WTC11 (cell line): ENCODE data around the gene PIGZ. TPM values are rescaled to one million over a fixed set of nuclear protein-coding genes. Genes with fewer than 3 reads are reported as not detected.

ENCODE experiments used
- ATAC-seq: fragments of 200-7000 bp; cut with Tn5 transposase; 2 replicates; pipeline ENCODE4 v1.10.0; 2021; ENCODE audit warnings: mild to moderate bottlenecking, moderate library complexity
- CTCF ChIA-PET: fragments of 300-600 bp; sonication (Branson Sonifier 250); formaldehyde crosslinking; loops from one replicate; lab custom pipeline; 2021; ENCODE audit warnings: antibody characterized with exemption; lab: Charles Lee
- POLR2A ChIA-PET: fragments of 350-600 bp; sonication (Branson Sonifier 250); formaldehyde crosslinking; loops from one replicate; lab custom pipeline; 2021; ENCODE audit warnings: antibody characterized with exemption; lab: Charles Lee
- DNase-seq: peaks from one replicate; pipeline ENCODE4 v3.0.0; 2021; ENCODE audit warnings: low spot score
- H3K27ac Mint-ChIP-seq: 2 replicates; pipeline ENCODE4 v1.8.0; 2021; ENCODE audit warnings: mixed read lengths
- H3K27me3 Mint-ChIP-seq: 2 replicates; pipeline ENCODE4 v1.8.0; 2021; ENCODE audit warnings: low read depth, mild to moderate bottlenecking, moderate library complexity, mixed read lengths
- H3K36me3 Mint-ChIP-seq: 2 replicates; pipeline ENCODE4 v1.8.0; 2021; ENCODE audit warnings: mixed read lengths
- H3K4me1 Mint-ChIP-seq: 2 replicates; pipeline ENCODE4 v1.8.0; 2022; ENCODE audit warnings: mixed read lengths
- H3K4me3 Mint-ChIP-seq: 2 replicates; pipeline ENCODE4 v1.8.0; 2021; ENCODE audit warnings: mild to moderate bottlenecking, moderate library complexity, mixed read lengths
- H3K9me3 Mint-ChIP-seq: 2 replicates; pipeline ENCODE4 v1.8.0; 2021; ENCODE audit warnings: mixed read lengths
- ATF2 ChIP-seq: sonication (generic); formaldehyde crosslinking; IDR thresholded peaks from 2 replicates; pipeline ENCODE4 v1.8.1; 2022; ENCODE audit warnings: low read depth, missing genetic modification reagents, borderline replicate concordance
- CBFB ChIP-seq: sonication (generic); formaldehyde crosslinking; IDR thresholded peaks from 2 replicates; pipeline ENCODE4 v1.8.1; 2022; ENCODE audit warnings: mild to moderate bottlenecking, low read depth, missing genetic modification reagents
- CREM ChIP-seq: sonication (generic); formaldehyde crosslinking; IDR thresholded peaks from 2 replicates; pipeline ENCODE4 v1.8.1; 2022; ENCODE audit warnings: mild to moderate bottlenecking, missing genetic modification reagents, moderate library complexity
- ERG ChIP-seq: fragments of 250-450 bp; sonication (Bioruptor Pico); IDR thresholded peaks from 2 replicates; pipeline ENCODE4 v1.8.0; 2021; ENCODE audit warnings: mild to moderate bottlenecking
- FOXP1 ChIP-seq: sonication (generic); formaldehyde crosslinking; IDR thresholded peaks from 2 replicates; pipeline ENCODE4 v1.8.0; 2022; ENCODE audit warnings: missing genetic modification reagents, mild to moderate bottlenecking, moderate library complexity, borderline replicate concordance
- GRHL2 ChIP-seq: fragments of 250-450 bp; sonication (Bioruptor Pico); IDR thresholded peaks from 2 replicates; pipeline ENCODE4 v1.8.0; 2022; ENCODE audit warnings: mild to moderate bottlenecking, moderate library complexity; ENCODE audit not compliant: insufficient replicate concordance, severe bottlenecking
- IRF2 ChIP-seq: sonication (generic); formaldehyde crosslinking; IDR thresholded peaks from 2 replicates; pipeline ENCODE4 v1.8.0; 2022; ENCODE audit warnings: low read depth, missing genetic modification reagents, borderline replicate concordance
- MXD4 ChIP-seq: fragments of 250-450 bp; sonication (Bioruptor Pico); IDR thresholded peaks from 2 replicates; pipeline ENCODE4 v1.8.0; 2021; ENCODE audit warnings: mild to moderate bottlenecking, moderate library complexity, borderline replicate concordance
- MYBL2 ChIP-seq: sonication (generic); formaldehyde crosslinking; IDR thresholded peaks from 2 replicates; pipeline ENCODE4 v1.8.1; 2023; ENCODE audit warnings: mild to moderate bottlenecking, moderate library complexity, missing genetic modification reagents
- NR2C2 ChIP-seq: sonication (generic); formaldehyde crosslinking; IDR thresholded peaks from 2 replicates; pipeline ENCODE4 v1.8.0; 2022; ENCODE audit warnings: mild to moderate bottlenecking, missing genetic modification reagents
- PREB ChIP-seq: sonication (generic); formaldehyde crosslinking; IDR thresholded peaks from 2 replicates; pipeline ENCODE4 v1.8.1; 2022; ENCODE audit warnings: mild to moderate bottlenecking, missing genetic modification reagents, moderate library complexity, borderline replicate concordance
- ZNF219 ChIP-seq: sonication (generic); formaldehyde crosslinking; IDR thresholded peaks from 2 replicates; pipeline ENCODE4 v1.8.0; 2023; ENCODE audit warnings: missing genetic modification reagents, mild to moderate bottlenecking, borderline replicate concordance
- ZNF317 ChIP-seq: sonication (generic); formaldehyde crosslinking; IDR thresholded peaks from 2 replicates; pipeline ENCODE4 v1.8.1; 2023; ENCODE audit warnings: low read depth, mild to moderate bottlenecking, moderate library complexity, missing genetic modification reagents, borderline replicate concordance
- ZNF425 ChIP-seq: fragments of 250-450 bp; sonication (Bioruptor Pico); conservative IDR thresholded peaks from 2 replicates; pipeline ENCODE4 v1.9.0; 2021; ENCODE audit warnings: mild to moderate bottlenecking
- total RNA-seq: library from RNA; stranded (reverse); gene quantifications from 3 replicates; pipeline ENCODE4 v1.2.3, GENCODE V29; 2021
- TF ChIP-seq, protein P1 (sequence below): sonication (generic); formaldehyde crosslinking; IDR thresholded peaks from 2 replicates; pipeline ENCODE4 v1.8.1; 2023; ENCODE audit warnings: mild to moderate bottlenecking, moderate library complexity, missing genetic modification reagents

Gene PIGZ
- total RNA-seq, 1 experiment from 2014 or later = 0.37 TPM

- no peak for TF ChIP-seq NR2C2 (CRISPR knock-in tag)
- TF ChIP-seq, protein P1, sequence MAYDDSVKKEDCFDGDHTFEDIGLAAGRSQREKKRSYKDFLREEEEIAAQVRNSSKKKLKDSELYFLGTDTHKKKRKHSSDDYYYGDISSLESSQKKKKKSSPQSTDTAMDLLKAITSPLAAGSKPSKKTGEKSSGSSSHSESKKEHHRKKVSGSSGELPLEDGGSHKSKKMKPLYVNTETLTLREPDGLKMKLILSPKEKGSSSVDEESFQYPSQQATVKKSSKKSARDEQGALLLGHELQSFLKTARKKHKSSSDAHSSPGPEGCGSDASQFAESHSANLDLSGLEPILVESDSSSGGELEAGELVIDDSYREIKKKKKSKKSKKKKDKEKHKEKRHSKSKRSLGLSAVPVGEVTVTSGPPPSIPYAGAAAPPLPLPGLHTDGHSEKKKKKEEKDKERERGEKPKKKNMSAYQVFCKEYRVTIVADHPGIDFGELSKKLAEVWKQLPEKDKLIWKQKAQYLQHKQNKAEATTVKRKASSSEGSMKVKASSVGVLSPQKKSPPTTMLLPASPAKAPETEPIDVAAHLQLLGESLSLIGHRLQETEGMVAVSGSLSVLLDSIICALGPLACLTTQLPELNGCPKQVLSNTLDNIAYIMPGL (CRISPR knock-in tag) = no peak
- TF ChIP-seq GRHL2 (CRISPR knock-in tag) = no peak
- no peak for TF ChIP-seq ZNF219 (CRISPR knock-in tag)
Observed at GRCh38 chr3:196931828-196932587, 36.6 kb downstream of the PIGZ start (continued).

GRCh38 chr3:196931157-196931556 lies 37.5 kb downstream of the PIGZ start:
- TF ChIP-seq CREM (CRISPR knock-in tag) = no peak
- TF ChIP-seq ERG = no peak
- no peak for TF ChIP-seq ZNF425 (CRISPR knock-in tag)
- no peak for TF ChIP-seq ATF2
- no peak for TF ChIP-seq MXD4
- TF ChIP-seq MYBL2 (CRISPR knock-in tag) = no peak
- TF ChIP-seq ZNF317 = no peak
- TF ChIP-seq FOXP1 (CRISPR knock-in tag) = no peak
- no peak overlapping the region for H3K4me3 Mint-ChIP-seq
- no peaks in the 10 kb centered on the region for H3K9me3 Mint-ChIP-seq
- ChIA-PET CTCF (interaction anchor here (1.3 kb wide), 1 partner anchor 322 kb away, joined by 4 read pairs; no protein-coding TSS in a partner anchor), POLR2A (no interaction called here)
- DNase-seq (no peak), ATAC-seq (no peak)
- H3K27me3 Mint-ChIP-seq = no peaks in the 10 kb centered on the region
- H3K27ac Mint-ChIP-seq = no peak overlapping the region
- H3K36me3 Mint-ChIP-seq = peaks cover 42% of the 10 kb centered on the region
- peaks cover 13% of the 10 kb centered on the region for H3K4me1 Mint-ChIP-seq

DNA sequence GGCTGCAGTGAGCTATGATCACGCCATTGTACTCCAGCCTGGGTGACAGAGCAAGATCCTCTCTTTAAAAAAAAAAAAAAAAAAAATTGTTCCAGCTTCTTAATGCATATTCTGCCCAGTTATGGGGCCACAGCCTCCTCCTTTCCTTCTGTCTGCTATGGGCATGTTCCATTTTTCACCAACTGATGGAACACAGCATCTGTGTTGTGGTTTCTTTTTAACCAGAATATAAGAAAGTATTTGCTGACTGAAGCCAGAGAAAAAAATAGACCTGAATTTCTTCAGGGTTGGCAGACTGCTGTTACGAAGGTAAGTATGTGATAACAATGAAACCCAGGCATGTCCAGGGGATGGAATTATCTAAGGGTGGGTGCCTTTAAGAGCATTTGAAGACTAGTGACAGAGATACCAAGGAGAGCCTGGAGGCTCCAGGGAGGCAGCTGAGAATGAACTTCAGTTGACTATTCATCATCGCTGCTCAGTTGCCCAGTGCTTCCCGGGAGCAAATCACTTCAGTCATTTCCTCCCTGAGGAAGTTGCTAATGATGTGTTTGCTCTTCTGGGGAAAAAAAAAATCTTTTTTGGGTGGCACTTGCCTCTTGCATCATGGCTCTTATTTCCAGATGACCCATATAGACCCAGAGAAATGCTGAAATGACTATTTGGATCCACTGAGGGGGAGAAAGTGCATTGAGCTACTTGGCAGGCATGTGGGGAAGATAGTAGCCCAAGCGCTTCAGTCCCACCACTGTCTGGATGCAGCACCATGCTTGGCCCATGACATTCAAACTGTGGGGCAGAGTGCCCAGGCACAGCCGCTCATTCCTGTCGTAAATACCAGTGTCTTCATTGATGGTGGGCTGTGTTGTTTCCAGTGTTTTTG lies 40.8 kb downstream of the PIGZ start:
- Mint-ChIP-seq H3K4me1 (peaks cover 13% of the 10 kb centered on the region), H3K27ac (peak overlapping the region; percentile 74), H3K4me3 (no peak overlapping the region), H3K27me3 (no peaks in the 10 kb centered on the region), H3K9me3 (no peaks in the 10 kb centered on the region), H3K36me3 (peaks cover 19% of the 10 kb centered on the region)
- TF ChIP-seq CBFB (CRISPR knock-in tag) (no peak), PREB (CRISPR knock-in tag) (no peak), IRF2 (CRISPR knock-in tag) (no peak), MXD4 (no peak)
- ATAC-seq (peak; percentile 76), DNase-seq (no peak)
- ChIA-PET POLR2A (no interaction called here), CTCF (interaction anchor here (0.6 to 1.2 kb wide), 2 partner anchors 15 to 334 kb away, joined by 3 read pairs; partner anchors contain the start of gene NCBP2)
